Measurements from ENCODE around the gene PKD1.

The PKD1 gene

GRCh38 chr16:2054543-2055245 lies 81.0 kb downstream of the PKD1 start:
- Histone ChIP-seq H3K27ac (ENCODE audit: extremely low read depth, low read depth, low read length) (no peak overlapping the region), H3K9me3 (ENCODE audit: control insufficient read depth, insufficient read depth, low read depth, low read length) (no peaks in the 10 kb centered on the region), H3K4me3 (ENCODE audit: low read depth, low read length) (no peak overlapping the region), H3K4me1 (ENCODE audit: control insufficient read depth, insufficient read depth, low read length) (no peaks in the 10 kb centered on the region), H3K36me3 (ENCODE audit: control insufficient read depth in 2 of 2, insufficient read depth in 1 of 2, low read length in 2 of 2) (peaks cover 12 to 84% of the 10 kb centered on the region in 2 experiments; a peak in 2 of 3 replicates)
- ChIA-PET POLR2A (no interaction called here), CTCF (no interaction called here)
- no peak for TF ChIP-seq KLF17 (tag by site-specific recombination; IDR thresholded peaks at IDR 0.05)
- TF ChIP-seq, protein P1, sequence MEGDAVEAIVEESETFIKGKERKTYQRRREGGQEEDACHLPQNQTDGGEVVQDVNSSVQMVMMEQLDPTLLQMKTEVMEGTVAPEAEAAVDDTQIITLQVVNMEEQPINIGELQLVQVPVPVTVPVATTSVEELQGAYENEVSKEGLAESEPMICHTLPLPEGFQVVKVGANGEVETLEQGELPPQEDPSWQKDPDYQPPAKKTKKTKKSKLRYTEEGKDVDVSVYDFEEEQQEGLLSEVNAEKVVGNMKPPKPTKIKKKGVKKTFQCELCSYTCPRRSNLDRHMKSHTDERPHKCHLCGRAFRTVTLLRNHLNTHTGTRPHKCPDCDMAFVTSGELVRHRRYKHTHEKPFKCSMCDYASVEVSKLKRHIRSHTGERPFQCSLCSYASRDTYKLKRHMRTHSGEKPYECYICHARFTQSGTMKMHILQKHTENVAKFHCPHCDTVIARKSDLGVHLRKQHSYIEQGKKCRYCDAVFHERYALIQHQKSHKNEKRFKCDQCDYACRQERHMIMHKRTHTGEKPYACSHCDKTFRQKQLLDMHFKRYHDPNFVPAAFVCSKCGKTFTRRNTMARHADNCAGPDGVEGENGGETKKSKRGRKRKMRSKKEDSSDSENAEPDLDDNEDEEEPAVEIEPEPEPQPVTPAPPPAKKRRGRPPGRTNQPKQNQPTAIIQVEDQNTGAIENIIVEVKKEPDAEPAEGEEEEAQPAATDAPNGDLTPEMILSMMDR (tag by site-specific recombination; IDR thresholded peaks at IDR 0.05): no peak
- no peak for TF ChIP-seq ZNF488 (tag by site-specific recombination; IDR thresholded peaks at IDR 0.05)
- no peak for TF ChIP-seq ZNF664 (tag by site-specific recombination; IDR thresholded peaks at IDR 0.05)
- TF ChIP-seq PRDM4 (tag by site-specific recombination; IDR thresholded peaks at IDR 0.05): no peak
- no peak for TF ChIP-seq OSR2 (tag by site-specific recombination; IDR thresholded peaks at IDR 0.05)
- TF ChIP-seq ZNF366 (tag by site-specific recombination; conservative IDR thresholded peaks at IDR 0.05): no peak
- TF ChIP-seq ZNF76 (tag by site-specific recombination; IDR thresholded peaks at IDR 0.05; ENCODE audit: borderline replicate concordance, low read depth): no peak
- no peak for TF ChIP-seq MEIS1 (CRISPR knock-in tag; IDR thresholded peaks at IDR 0.05; ENCODE audit: borderline replicate concordance)
- no peak for TF ChIP-seq ZNF701 (tag by site-specific recombination; IDR thresholded peaks at IDR 0.05)
- TF ChIP-seq ZNF354C (tag by site-specific recombination; IDR thresholded peaks at IDR 0.05; ENCODE audit: borderline replicate concordance, low read depth): no peak
- TF ChIP-seq, protein P2, sequence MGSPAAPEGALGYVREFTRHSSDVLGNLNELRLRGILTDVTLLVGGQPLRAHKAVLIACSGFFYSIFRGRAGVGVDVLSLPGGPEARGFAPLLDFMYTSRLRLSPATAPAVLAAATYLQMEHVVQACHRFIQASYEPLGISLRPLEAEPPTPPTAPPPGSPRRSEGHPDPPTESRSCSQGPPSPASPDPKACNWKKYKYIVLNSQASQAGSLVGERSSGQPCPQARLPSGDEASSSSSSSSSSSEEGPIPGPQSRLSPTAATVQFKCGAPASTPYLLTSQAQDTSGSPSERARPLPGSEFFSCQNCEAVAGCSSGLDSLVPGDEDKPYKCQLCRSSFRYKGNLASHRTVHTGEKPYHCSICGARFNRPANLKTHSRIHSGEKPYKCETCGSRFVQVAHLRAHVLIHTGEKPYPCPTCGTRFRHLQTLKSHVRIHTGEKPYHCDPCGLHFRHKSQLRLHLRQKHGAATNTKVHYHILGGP (tag by site-specific recombination; IDR thresholded peaks at IDR 0.05): no peak

DNA sequence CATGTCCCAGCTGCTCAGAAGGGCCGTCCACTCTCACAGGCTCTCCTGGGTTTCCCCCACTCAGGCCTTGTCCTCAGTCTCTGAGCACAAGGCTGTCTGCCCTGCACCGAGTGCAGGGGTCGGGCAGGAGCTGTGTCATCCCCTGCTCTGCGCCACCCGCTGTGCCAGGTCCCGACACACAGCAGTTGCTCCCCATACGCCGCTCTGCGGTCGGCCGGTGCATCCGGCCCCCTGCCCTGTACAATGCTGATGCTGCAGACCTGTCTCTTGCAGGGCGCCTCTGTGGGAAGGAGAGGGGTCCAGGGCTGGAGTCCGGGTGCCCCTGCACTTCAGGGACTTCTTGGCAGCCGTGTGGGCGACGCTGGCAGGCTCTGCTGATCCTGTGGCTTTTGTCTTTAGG lies 81.8 kb downstream of the PKD1 start:
- Histone ChIP-seq H3K4me1 (ENCODE audit: control insufficient read depth, insufficient read depth, low read length) (no peaks in the 10 kb centered on the region), H3K27ac (ENCODE audit: extremely low read depth, low read depth, low read length) (no peak overlapping the region), H3K4me3 (ENCODE audit: low read depth, low read length) (no peak overlapping the region), H3K36me3 (ENCODE audit: control insufficient read depth in 2 of 2, insufficient read depth in 1 of 2, low read length in 2 of 2) (peaks cover 13 to 84% of the 10 kb centered on the region in 2 experiments; a peak in 2 of 3 replicates), H3K9me3 (ENCODE audit: control insufficient read depth, insufficient read depth, low read depth, low read length) (no peaks in the 10 kb centered on the region)
- no peak for TF ChIP-seq ZNF544 (tag by site-specific recombination; IDR thresholded peaks at IDR 0.05)
- ChIA-PET POLR2A (no interaction called here), CTCF (no interaction called here)

DNA sequence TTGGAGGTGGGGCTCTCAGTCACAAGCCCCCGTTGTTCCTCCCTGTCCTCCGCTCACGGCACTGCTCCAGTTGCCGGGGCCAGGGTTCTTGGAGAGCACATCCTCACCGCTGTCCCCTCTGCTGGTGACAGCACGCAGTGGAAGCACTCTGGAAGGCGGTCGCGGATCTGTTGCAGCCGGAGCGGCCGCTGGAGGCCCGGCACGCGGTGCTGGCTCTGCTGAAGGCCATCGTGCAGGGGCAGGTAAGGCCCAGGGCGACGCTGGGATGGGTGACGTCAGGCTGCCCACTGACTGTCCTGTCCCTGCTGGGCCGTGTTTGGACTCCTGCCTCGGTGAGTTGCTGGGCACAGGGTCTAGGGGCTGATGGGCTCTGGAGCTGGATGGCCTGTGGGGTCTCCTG lies 82.5 kb downstream of the PKD1 start:
- POLR2A ChIA-PET: no interaction called here
- Histone ChIP-seq H3K27ac (ENCODE audit: extremely low read depth, low read depth, low read length) (no peak overlapping the region), H3K9me3 (ENCODE audit: control insufficient read depth, insufficient read depth, low read depth, low read length) (no peaks in the 10 kb centered on the region), H3K4me1 (ENCODE audit: control insufficient read depth, insufficient read depth, low read length) (no peaks in the 10 kb centered on the region), H3K36me3 (ENCODE audit: control insufficient read depth in 2 of 2, insufficient read depth in 1 of 2, low read length in 2 of 2) (peaks cover 13 to 78% of the 10 kb centered on the region in 2 experiments; a peak in 2 of 3 replicates), H3K4me3 (ENCODE audit: low read depth, low read length) (no peak overlapping the region)
- CTCF ChIA-PET: no interaction called here
- TF ChIP-seq TRIM28 (IDR thresholded peaks at IDR 0.05; ENCODE audit: borderline replicate concordance, low read length) (no peak), ZNF558 (tag by site-specific recombination; IDR thresholded peaks at IDR 0.05) (no peak), ZNF701 (tag by site-specific recombination; IDR thresholded peaks at IDR 0.05) (no peak), ZNF155 (tag by site-specific recombination; IDR thresholded peaks at IDR 0.05) (no peak), HOXA7 (CRISPR knock-in tag; IDR thresholded peaks at IDR 0.05; ENCODE audit: borderline replicate concordance) (no peak), ZBTB21 (tag by site-specific recombination; IDR thresholded peaks at IDR 0.05) (no peak), ZNF394 (tag by site-specific recombination; IDR thresholded peaks at IDR 0.05; ENCODE audit: borderline replicate concordance) (no peak), ZNF133 (tag by site-specific recombination; IDR thresholded peaks at IDR 0.05) (no peak), ZNF426 (tag by site-specific recombination; IDR thresholded peaks at IDR 0.05) (no peak), ZNF791 (tag by site-specific recombination; IDR thresholded peaks at IDR 0.05) (no peak), AEBP2 (tag by site-specific recombination; IDR thresholded peaks at IDR 0.05; ENCODE audit: borderline replicate concordance) (no peak)
